HG03280 (cell line): Measurements from ENCODE around the gene UPF1.
"Not testable (repeated sequence)": the region's sequence is repeated elsewhere in the genome, so short reads cannot be mapped to it uniquely, and the experiment has no call there.

Experiments used
- ATAC-seq: cut with Tn5 transposase; IDR thresholded peaks from one replicate; pipeline ENCODE4 v1.9.1; 2021; ENCODE audit warnings: mild to moderate bottlenecking, moderate library complexity; ENCODE audit not compliant: unreplicated experiment

Gene UPF1

GRCh38 chr19:18910801-18911436 is 79.2 kb downstream of the UPF1 start:
- no peak for ATAC-seq

- no peak for ATAC-seq
Measured at GRCh38 chr19:18912933-18913332, 81.2 kb downstream of the UPF1 start.

GRCh38 chr19:18913466-18913865 is 81.7 kb downstream of the UPF1 start:
- no peak for ATAC-seq

GRCh38 chr19:18915639-18916038 is 83.9 kb downstream of the UPF1 start:
- no peak for ATAC-seq

GRCh38 chr19:18917593-18917992 is 85.8 kb downstream of the UPF1 start:
- ATAC-seq: not testable (repeated sequence)
